NK-92 (cell line): ENCODE data around the gene ALOX12.

Source experiments
- DNase-seq: peaks from one replicate; lab custom pipeline; 2025; ENCODE audit not compliant: unreplicated experiment; lab: John Stamatoyannopoulos, UW

ALOX12 gene

DNA sequence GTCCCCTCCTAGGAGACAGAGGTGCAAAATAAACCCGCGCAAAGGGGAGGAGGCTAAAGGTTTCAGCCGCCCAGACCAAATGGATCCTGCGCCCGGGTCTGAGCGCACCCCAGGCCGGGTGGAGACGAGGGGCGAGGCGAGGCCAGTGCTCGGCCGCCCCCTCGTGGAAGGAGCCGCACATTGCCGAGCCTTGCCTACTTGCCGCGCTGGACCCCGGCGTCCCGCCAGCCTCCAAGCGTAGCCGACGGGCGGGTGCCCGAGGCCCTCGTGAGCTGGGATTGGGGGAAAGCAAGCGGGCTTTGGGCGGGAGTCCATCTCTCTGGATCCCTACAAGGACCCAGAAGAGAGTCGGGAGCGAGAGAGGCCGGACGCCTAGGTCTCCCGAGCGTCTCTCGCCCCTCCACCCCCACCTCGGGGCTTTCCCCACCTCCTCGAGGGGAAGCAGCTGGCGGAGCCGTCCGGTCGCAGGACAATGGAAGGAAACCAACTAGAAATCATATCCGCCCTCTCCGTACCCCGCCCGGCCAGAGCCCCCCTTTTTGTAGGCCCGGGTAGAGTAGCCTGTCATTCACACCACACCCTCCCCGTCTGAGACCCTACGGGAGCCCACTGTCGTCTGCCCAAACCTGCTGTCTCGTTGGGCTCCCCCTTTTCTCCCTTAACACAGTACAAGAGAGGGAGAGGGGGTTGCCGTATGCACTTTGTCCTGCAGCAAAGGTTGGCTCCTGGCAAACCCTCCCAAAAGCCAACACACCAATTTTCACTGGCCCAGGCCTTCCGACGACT lies 26.3 kb downstream of the ALOX12 start:
- no peak for DNase-seq

DNA sequence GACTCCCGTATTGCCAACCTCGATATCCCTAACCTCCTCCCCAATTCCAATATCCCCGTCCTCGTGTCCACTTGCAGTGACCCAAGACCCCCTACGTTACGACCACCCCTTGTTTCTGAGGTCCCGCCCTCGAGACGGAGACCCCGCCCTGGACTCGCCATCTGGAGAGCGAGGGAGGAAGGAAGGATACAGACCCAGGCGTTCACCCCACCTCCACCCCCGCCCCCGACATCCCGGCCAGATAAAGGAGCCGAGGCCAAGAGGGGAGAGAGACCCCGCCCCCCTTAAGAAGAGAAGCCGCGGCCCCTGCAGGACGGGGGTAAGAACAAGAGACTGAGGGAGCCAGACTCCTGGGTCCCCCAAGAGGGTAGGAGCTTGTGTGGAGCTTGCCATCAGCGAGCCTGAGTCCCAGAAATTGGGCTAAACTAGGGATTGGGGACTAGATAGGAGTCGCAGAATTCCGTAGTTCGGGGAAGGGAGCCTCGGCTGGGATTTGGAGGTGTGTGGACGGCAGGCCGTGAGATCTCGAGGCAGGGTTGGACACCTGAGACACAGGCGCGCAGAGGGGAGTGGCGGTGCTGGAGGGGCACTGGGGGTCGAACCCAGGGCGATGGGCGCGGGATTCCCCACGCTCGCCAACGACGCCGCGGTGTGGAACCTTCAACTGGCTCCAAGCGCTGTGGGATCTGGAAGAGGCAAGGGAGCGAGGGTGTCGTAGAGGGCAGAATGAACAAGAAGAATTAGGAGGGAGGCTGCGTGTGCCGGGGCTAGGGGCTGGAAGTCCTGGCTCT lies 27.1 kb downstream of the ALOX12 start, which contains the start of gene BCL6B:
Gene BCL6B (plus strand): TSS at position 270 of the 791 bp plus-strand sequence. CDS start 622 bp downstream, outside the sequence.
- DNase-seq, result no peak

DNA sequence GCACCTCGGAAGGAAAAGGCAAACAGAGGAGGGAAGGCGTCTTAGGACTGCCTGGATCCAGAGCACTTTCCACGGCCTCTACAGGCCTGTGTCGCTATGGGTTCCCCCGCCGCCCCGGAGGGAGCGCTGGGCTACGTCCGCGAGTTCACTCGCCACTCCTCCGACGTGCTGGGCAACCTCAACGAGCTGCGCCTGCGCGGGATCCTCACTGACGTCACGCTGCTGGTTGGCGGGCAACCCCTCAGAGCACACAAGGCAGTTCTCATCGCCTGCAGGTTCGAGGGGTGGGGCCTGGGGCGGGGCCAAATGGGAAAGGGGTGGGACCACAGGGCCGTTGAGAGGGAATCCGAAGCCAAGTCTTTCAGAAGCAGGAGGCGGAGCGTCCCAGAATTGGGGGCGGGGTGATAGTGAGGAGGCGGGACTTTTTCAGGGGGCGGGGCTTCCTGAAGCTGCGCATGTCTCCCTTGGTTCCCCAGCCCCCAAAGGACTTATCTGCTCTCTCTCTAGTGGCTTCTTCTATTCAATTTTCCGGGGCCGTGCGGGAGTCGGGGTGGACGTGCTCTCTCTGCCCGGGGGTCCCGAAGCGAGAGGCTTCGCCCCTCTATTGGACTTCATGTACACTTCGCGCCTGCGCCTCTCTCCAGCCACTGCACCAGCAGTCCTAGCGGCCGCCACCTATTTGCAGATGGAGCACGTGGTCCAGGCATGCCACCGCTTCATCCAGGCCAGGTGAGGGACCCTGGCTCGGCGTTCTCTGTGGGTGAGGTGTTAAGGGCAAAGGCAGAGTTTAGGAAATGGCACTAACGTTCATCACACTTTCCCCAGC lies 27.9 kb downstream of the ALOX12 start:
- peak; percentile 57 for DNase-seq

DNA sequence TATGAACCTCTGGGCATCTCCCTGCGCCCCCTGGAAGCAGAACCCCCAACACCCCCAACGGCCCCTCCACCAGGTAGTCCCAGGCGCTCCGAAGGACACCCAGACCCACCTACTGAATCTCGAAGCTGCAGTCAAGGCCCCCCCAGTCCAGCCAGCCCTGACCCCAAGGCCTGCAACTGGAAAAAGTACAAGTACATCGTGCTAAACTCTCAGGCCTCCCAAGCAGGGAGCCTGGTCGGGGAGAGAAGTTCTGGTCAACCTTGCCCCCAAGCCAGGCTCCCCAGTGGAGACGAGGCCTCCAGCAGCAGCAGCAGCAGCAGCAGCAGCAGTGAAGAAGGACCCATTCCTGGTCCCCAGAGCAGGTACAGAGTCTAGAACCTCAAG lies 28.5 kb downstream of the ALOX12 start:
- DNase-seq, result no peak

DNA sequence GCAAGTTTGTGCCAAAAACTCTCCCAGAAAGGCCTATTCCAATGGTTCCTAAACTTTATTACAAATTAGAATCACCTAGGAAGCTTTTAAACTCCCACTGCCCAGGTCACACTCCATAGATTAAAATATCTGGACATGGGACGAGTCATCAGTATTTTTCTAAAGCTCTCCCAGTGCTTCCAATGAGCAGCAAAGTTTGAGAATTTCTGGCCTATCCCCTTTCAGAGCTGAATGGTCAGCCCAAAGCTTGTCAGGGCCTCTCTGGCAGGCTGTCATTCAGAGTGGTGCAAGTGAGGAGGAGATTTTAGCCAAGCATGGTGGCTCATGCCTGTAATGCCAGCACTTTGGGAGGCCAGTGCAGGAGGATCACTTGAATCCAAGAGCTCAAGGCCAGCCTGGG lies 29.4 kb downstream of the ALOX12 start:
- DNase-seq, result no peak

DNA sequence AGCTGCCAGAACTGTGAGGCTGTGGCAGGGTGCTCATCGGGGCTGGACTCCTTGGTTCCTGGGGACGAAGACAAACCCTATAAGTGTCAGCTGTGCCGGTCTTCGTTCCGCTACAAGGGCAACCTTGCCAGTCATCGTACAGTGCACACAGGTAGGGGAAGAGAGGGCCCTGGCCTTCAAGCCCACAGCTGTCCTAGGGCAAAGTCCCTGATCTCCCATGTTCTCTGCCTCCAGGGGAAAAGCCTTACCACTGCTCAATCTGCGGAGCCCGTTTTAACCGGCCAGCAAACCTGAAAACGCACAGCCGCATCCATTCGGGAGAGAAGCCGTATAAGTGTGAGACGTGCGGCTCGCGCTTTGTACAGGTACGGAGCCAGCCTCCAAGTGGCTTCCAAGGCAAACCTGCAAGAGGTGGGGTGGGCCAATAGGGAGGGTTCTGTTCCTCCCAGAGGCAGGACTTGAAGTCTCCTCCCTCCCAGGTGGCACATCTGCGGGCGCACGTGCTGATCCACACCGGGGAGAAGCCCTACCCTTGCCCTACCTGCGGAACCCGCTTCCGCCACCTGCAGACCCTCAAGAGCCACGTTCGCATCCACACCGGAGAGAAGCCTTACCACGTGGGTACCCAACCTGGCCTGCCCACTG lies 30.7 kb downstream of the ALOX12 start:
- no peak for DNase-seq

DNA sequence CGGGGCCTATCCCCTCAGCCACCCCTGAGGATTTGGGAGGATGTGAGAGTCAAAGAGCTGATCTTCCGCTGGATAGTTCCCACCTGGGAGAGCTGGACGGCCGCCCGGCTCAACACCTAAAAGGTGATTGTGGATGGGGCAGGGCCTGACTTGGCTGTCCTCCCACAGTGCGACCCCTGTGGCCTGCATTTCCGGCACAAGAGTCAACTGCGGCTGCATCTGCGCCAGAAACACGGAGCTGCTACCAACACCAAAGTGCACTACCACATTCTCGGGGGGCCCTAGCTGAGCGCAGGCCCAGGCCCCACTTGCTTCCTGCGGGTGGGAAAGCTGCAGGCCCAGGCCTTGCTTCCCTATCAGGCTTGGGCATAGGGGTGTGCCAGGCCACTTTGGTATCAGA lies 31.5 kb downstream of the ALOX12 start:
- no peak for DNase-seq

DNA sequence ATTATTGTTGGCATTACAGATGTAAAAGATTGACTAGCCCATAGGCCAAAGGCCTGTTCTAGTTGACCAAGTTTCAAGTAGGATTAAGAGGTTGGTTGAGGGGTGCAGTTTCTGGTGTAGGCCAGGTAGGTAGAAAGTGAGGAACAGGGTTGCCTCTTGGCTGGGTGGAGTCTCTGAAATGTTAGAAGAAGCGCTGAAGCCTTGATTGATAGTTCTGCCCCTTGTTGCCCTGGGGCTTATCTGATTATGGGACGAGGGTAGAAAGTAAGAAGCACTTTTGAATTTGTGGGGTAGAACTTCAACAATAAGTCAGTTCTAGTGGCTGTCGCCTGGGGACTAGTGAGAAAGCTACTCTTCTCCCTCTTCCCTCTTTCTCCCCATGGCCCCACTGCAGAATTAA lies 33.2 kb downstream of the ALOX12 start:
- no peak for DNase-seq

DNA sequence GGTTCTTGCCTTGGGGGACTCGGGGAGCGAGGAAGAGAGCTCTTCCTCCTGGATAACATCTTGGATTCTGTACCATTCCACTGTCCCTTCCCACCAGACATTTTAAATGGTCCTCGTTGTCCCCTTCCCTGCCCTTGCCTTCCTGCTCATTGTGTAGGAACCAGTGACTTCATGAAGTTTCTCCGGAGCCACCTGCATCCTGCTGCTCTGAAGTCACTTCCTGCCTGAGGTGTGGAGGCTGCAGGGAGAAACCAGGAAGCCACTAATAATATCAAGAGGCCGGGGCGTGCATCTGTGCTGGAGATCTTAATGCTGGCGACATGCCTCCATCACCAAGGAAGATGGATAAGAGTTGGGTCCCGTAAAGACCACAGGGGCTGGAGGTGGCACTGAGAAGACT lies 33.8 kb downstream of the ALOX12 start:
- DNase-seq, result no peak

DNA sequence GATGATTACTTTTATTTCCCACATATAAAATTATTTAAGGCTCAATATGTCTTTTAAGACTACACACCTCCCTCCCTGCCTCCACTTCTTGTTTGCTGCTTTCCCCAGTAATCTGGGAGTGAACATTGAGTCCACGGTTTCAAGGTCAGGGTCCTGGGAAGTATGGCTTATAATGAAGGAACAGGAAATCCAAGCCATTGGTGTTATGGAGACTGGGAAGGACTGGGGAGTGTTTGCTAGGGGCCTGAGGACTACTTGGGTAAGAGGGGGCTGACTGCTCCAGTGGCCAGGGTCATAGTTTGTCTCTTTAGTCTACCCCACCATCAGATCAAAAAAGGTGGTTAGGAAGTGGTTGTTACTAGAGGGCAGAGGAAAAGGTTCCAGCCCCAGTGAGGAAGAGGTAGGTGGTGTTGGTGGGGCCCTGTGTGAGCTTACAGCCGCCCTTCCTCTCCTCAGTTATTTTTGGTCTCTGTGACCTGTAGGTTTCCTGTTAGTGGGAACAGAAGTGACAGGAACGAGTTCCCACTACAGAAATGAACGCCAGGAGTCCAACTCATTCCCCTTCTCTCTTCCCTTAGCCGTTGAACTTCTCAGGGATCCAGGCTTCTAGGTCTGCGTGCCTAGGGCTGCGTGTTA lies 39.2 kb downstream of the ALOX12 start:
- DNase-seq, result no peak

DNA sequence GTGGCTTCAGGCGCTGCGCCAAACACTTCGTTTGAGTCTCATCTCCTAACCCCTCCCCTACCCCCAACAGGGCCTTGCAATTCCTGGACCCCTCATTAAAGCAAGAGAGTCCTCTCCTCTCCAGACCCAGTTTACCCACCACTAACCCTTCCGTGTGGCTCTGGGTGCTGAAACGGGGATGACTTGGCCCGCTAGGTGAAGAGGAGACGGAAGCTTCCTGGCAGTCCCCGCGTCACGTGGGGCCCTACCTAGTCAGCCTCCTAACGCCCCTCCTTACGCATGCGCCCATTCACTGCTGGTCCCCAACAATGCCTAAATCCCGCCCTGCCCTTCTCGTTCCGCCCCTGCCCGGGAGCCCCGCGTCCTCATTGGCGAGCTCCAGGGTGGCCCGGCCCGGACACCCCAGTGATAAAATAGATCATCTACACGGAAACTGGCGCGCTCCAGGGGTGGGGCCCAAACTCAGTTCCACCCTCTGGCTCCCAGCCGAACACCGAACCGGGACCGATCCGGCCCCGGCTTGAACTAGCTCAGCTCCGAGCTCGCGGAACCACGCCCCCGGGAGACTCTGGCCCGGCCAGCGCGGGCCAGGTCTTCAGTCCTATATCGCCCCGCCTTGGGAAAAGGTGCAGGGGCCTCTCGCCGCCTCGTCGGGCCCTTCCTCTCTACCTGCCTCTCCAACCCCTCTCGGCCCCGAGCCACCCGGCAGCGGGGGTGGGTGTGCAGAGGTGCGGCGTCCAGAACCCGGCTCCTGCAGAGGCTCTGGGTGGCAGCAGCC lies 39.9 kb downstream of the ALOX12 start, which contains the start of gene SLC16A13:
Gene SLC16A13 (plus strand): TSS at position 425 of the 778 bp plus-strand sequence. CDS start 368 bp downstream, outside the sequence.
- DNase-seq, result peak; percentile 90

DNA sequence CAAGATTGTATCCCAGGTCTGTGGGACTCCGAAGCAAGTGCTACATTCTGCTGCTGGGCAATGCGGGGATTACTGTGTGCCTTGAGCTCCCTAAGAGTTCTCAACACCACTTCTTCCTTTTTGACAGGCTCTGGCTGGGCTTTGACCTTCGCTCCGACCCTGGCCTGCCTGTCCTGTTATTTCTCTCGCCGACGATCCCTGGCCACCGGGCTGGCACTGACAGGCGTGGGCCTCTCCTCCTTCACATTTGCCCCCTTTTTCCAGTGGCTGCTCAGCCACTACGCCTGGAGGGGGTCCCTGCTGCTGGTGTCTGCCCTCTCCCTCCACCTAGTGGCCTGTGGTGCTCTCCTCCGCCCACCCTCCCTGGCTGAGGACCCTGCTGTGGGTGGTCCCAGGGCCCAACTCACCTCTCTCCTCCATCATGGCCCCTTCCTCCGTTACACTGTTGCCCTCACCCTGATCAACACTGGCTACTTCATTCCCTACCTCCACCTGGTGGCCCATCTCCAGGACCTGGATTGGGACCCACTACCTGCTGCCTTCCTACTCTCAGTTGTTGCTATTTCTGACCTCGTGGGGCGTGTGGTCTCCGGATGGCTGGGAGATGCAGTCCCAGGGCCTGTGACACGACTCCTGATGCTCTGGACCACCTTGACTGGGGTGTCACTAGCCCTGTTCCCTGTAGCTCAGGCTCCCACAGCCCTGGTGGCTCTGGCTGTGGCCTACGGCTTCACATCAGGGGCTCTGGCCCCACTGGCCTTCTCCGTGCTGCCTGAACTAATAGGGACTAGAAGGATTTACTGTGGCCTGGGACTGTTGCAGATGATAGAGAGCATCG lies 42.4 kb downstream of the ALOX12 start:
- DNase-seq, result no peak

DNA sequence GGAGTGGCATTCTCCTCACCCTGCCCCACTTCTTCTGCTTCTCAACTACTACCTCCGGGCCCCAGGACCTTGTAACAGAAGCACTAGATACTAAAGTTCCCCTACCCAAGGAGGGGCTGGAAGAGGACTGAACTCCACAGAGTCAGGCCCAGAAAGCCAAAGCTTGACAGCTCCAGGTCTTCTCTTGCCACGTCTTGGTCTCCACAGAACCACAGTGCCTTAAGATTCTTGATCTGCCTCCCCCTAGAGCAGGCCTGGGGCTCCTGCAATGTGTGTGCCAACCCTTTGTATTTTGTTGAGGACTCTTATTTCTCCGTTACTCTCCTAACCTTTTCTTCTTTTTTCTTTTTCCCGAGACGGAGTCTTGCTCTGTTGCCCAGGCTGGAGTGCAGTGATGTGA lies 44.0 kb downstream of the ALOX12 start:
- DNase-seq, result no peak

DNA sequence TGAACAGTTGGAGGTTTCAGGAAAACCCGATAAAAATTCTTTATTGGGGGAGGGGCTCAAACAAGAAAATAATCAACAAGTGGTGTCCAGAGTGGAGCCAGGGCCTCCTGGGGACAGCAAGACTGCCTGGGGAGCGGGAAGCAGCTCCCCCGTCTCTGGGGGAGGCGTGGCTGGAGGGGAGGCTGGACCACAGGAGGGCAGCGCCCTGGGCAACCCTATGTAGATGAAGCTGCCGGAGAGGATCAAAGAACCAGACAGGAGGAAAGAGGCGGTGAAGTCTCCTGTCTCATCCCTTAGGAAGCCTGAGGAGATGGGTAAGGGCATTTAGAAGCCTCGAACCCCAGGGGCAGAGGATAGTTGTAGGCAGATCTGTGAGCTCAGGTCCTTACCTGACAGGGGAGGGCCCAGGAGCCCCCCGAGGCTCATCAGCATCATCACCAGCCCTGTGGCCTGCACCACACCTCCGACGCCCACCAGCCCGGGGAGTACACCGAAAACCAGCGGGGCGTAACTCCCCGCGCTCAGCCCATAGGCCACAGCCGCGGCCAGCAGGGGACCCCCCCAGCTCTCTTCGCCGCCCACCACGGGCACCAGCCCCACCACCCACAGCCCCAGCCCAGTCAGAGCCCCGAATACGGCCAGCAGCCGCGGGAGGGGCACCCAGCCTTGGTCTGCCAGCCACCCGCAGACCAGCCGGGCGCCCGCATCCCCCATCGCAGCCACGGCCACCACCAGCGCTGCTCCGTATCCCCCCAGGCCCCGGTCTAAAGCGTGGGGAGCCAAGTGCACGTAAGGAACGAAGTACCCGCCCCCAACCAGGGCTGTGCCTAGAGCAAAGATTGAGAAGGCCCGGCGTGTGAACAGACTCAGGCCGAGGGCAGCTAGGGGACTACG lies 46.0 kb downstream of the ALOX12 start:
- DNase-seq, result no peak

DNA sequence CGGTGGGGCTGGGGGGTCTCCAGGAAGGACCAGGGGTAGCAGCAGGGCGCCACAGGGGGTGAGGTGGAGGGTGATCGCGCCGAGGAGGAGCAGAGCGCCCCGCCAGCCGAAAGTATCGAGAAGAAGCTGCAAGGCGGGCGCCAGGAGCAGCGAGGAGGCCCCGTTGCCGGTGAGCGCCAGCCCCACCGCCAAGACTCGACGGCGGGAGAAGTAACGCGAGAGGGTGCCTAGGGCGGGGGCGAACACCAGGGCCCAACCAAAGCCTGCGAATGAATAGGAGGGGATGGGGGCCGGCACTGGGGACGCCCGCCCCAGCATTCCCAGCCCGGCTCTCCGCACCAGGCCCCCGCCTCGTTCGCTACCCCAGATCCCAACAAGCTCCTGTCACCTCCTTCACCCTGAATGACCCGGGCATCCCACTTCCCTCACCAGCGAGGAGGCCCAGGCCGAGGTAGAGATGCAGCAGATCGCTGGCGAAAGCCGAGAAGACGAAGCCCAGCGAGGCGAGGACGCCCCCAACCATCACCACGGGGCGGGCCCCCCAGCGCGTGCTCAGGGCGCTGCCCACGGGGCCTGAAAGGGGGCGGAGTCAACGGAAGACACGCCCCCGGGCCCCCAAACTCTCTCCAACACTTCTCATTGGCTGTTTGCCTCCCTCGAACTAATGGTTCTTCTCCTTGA lies 46.8 kb downstream of the ALOX12 start:
- no peak for DNase-seq

DNA sequence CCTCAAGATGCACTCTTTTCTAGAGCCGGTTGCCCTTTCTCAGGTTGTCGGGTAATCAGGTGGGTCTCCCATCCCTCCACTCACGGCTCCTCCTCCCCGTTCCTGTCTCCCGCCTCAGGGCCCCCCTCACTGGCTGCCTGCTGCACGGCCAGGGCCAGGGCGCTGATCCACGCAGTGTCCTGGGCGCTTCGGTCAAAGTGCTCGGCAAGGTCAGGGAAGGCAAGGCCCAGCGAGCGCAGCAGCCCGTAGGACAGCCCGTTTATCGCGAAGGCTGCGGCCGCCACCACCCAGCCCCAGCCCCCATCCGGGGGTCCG lies 47.3 kb downstream of the ALOX12 start:
- DNase-seq, result no peak

DNA sequence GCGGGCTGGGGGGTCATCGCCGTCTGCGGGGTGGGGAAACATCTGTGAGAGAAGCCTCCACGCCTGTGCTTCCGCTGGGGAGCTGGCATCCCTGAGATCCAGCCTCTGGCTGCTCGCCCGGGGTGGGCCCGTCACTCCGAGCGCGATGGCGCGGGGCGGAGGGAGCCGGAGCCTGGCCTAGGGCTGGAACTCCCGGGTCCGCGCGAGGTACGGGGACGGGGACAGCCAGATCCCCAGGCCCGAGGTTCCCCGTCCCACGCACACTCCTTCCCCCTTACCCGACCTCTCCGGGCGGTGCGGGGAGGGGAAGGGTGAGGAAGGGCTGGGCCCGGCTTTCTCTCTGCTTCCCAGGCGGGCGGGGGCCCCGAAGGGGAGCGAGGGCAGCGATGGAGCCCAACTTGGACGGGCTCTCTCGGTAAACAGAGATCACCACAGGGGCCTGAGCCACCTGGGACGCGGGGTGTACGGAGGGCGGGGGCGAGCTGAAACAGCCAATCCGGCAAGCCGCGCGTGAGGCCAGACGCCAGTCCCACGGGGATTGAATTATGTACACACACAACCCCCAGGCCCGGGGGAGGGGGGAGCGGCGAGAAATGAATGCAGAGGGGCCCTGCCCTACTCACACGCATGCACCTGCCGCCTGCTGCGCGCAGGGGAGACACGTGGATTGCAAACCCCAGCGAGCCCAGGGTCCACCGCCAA lies 47.8 kb downstream of the ALOX12 start, which contains the start of gene SLC16A11:
Gene SLC16A11 (minus strand): TSS at position 596 of the 702 bp plus-strand sequence. CDS start 579 bp downstream, at position 17.
- DNase-seq, result no peak
